ES-I3 (cell line): Measurements from ENCODE around the gene SH3BGRL2.

Experiments used
- H3K36me3 ChIP-seq: 2 replicates; pipeline ENCODE4 v1.6.1; 2013; ENCODE audit warnings: mild to moderate bottlenecking, low read length, control low read depth, moderate library complexity; ENCODE audit not compliant: insufficient read depth
- H3K4me1 ChIP-seq: 2 replicates; pipeline ENCODE4 v1.6.1; 2013; ENCODE audit warnings: mild to moderate bottlenecking, control low read depth, low read length; ENCODE audit not compliant: insufficient read depth
- H3K9ac ChIP-seq: 2 replicates; pipeline ENCODE4 v1.6.1; 2013; ENCODE audit warnings: low read depth, mild to moderate bottlenecking, low read length, moderate library complexity
- H3K9me3 ChIP-seq: 2 replicates; pipeline ENCODE4 v1.6.1; 2013; ENCODE audit warnings: mild to moderate bottlenecking, low read length, moderate library complexity; ENCODE audit not compliant: control insufficient read depth, insufficient read depth

Gene SH3BGRL2

DNA sequence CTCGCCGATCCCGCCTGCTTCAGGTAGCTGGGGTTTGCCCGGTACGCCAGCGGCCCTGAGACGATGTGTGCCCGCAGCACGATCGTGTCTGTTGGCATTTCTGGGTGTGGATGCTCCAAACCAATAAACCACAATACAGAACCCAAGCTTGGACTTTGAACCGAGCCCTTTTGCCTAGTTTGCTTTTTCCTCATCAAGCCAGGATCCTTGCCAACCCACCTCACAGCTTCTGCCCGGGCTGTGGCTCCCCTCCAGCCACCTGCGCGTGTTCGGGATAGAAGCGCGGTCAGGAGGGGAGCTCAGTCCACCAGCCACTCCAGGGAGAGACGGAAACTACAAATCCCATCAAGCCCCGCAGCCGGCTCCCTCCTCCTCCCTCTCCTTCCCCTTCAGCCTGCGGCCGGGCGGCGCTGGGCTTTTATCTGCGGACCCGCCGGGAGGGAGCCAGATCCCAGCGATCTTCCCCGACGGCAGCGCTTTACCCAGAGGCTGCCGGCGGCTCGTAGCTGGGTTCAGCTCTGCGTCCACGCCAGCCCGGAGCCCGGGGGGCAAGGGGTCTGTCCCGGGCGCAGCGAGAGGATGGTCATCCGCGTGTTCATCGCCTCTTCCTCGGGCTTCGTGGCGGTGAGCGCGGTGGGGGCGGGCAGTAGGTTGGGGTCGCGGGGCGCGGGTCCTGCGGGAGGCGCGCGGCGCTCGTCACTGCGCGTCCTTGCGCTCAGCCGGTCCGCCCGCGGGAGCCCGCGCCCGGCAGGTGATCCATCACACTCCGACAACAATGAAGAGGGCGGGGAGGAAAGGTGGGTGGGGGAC lies at the start of gene SH3BGRL2:
Gene SH3BGRL2, plus strand, starts transcription at position 447 of the 810 bp plus-strand sequence. Its CDS starts 133 bp downstream, at position 580.
- Histone ChIP-seq H3K9ac (peak within 1 kb of the TSS; percentile 93), H3K9me3 (no peaks in the 10 kb centered on the region), H3K4me1 (peaks cover 3% of the 10 kb centered on the region; the same call in 1 of the 2 replicates), H3K36me3 (no peaks in the 10 kb centered on the region)

- no peaks in the 10 kb centered on the region for H3K9me3 ChIP-seq
- H3K9ac ChIP-seq: no peak overlapping the region
- H3K4me1 ChIP-seq: no peaks in the 10 kb centered on the region
Measured at GRCh38 chr6:79584332-79584731, 46.8 kb upstream of the SH3BGRL2 start.

GRCh38 chr6:79586548-79586947 lies 44.6 kb upstream of the SH3BGRL2 start:
- Histone ChIP-seq H3K9me3 (no peaks in the 10 kb centered on the region), H3K4me1 (no peaks in the 10 kb centered on the region), H3K9ac (no peak overlapping the region), H3K36me3 (no peaks in the 10 kb centered on the region)

More at GRCh38 chr6:79584332-79584731, 46.8 kb upstream of the SH3BGRL2 start:
- no peaks in the 10 kb centered on the region for H3K36me3 ChIP-seq

DNA sequence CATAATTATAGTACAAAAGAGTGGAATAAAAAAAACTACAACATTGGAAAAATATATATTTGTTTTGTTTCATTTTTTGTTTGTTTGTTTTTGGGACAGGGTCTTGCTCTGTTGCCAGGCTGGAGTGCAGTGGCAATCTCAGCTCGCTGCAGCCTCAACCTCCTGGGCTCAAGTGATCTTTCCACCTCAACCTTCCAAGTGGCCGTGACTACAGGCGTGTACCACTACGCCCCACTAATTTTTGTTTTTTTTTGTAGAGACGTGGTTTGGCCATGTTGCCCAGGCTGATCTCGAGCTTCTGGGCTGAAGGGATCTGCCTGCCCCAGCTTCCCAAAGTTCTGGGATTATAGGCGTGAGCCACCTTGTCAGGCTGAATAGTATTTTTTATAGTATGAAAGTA lies 41.4 kb upstream of the SH3BGRL2 start:
- Histone ChIP-seq H3K9me3 (no peaks in the 10 kb centered on the region), H3K9ac (no peak overlapping the region), H3K4me1 (no peaks in the 10 kb centered on the region), H3K36me3 (no peaks in the 10 kb centered on the region)

DNA sequence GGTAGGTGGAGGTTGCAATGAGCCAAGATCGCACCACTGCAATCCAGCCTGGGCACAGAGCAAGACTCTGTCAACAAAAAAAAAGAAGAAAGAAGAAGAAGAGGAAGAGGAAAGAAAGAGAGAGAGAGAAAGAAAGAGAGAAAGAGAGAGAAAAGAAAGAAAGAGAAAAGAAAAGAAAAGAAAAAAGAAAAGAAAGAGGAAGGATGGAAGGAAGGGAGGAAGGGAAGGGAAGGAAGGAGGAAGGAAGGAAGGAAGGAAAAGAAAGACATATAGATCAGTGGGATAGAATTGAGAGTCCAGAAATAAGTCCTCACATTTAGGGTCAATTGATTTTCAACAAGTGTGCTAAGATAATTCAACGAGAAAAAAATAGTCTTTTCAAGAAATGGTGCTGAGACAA lies 34.0 kb upstream of the SH3BGRL2 start:
- Histone ChIP-seq H3K9me3 (no peaks in the 10 kb centered on the region; the same call in 1 of the 2 replicates), H3K36me3 (no peaks in the 10 kb centered on the region), H3K9ac (no peak overlapping the region), H3K4me1 (no peaks in the 10 kb centered on the region)

GRCh38 chr6:79598012-79598411 lies 33.1 kb upstream of the SH3BGRL2 start:
- H3K4me1 ChIP-seq: no peaks in the 10 kb centered on the region
- H3K9ac ChIP-seq: no peak overlapping the region
- H3K9me3 ChIP-seq: no peaks in the 10 kb centered on the region; the same call in 1 of the 2 replicates
- no peaks in the 10 kb centered on the region for H3K36me3 ChIP-seq

- H3K36me3 ChIP-seq: no peaks in the 10 kb centered on the region
- no peaks in the 10 kb centered on the region; the same call in 1 of the 2 replicates for H3K9me3 ChIP-seq
- H3K9ac ChIP-seq: no peak overlapping the region
- no peaks in the 10 kb centered on the region for H3K4me1 ChIP-seq
Measured at GRCh38 chr6:79599725-79600259, 31.3 kb upstream of the SH3BGRL2 start.

DNA sequence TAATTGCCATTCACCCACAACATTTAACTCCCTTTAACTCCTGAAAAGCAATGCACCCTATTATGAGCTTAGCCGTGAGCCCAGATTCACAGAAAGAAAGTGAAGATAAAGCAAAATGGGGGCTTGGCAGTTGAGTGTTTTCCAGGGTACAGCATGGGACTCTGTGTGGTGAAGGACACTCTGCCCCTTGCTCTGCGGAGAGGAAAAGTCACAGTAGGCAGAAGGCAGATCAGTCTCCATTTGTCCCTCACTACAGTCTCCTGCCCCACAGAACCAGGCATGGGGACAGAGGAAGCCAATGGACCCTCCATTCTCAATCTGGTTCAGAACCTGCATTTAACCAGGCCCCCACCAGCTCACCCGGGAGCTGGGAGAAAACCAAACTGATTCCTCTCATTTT lies 30.8 kb upstream of the SH3BGRL2 start:
- Histone ChIP-seq H3K9me3 (no peaks in the 10 kb centered on the region; the same call in 1 of the 2 replicates), H3K4me1 (no peaks in the 10 kb centered on the region), H3K9ac (no peak overlapping the region), H3K36me3 (no peaks in the 10 kb centered on the region)

GRCh38 chr6:79600812-79601609 lies 30.1 kb upstream of the SH3BGRL2 start:
- Histone ChIP-seq H3K4me1 (no peaks in the 10 kb centered on the region), H3K9me3 (no peaks in the 10 kb centered on the region; the same call in 1 of the 2 replicates), H3K9ac (no peak overlapping the region)

GRCh38 chr6:79602859-79603258 lies 28.3 kb upstream of the SH3BGRL2 start:
- no peaks in the 10 kb centered on the region; the same call in 1 of the 2 replicates for H3K9me3 ChIP-seq
- H3K4me1 ChIP-seq: no peaks in the 10 kb centered on the region
- H3K9ac ChIP-seq: no peak overlapping the region
- H3K36me3 ChIP-seq: no peaks in the 10 kb centered on the region

More at GRCh38 chr6:79600812-79601609, 30.1 kb upstream of the SH3BGRL2 start:
- no peaks in the 10 kb centered on the region for H3K36me3 ChIP-seq

DNA sequence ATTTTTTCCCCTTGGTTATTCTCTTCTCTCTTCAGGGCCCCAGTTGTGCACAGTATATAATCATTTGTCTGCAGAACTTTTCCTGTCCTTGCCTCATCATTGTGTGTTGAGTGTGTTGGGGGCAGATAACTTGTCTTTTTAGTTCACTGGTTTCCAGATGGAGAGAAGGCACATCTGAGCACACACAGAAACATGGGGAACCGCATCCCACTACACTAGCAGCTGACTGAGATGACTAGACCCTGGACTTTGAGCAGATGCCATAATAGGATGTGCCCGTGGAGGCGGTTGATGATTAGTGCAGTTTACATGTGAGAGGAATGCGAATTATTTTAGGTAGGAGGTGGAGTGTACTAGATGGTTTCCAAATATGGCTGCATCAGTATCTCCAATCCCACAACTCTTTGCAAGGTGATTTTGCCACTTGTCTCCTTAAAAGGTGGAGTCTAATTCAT lies 26.5 kb upstream of the SH3BGRL2 start:
- no peaks in the 10 kb centered on the region for H3K9me3 ChIP-seq
- no peaks in the 10 kb centered on the region for H3K4me1 ChIP-seq
- H3K36me3 ChIP-seq: no peaks in the 10 kb centered on the region
- H3K9ac ChIP-seq: no peak overlapping the region

DNA sequence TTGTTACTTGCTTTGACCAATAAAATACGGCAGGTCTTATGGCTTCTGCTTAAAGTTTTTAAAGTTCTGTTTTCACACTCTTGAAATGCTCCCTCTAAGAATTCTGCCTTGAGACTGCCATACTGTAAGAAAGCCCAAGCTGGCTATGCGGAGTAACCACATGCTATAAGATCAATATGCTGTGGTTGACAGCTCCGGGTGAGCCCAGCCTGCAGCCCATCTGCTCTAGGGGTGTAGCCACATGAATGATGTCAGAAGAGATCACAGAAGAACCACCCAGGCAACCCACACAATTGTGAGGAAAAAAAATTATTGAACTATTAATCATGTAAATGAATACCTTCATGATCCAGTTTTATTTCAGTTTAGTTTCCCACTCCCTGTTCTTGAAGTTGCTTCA lies 26.1 kb upstream of the SH3BGRL2 start:
- H3K4me1 ChIP-seq: no peaks in the 10 kb centered on the region
- no peak overlapping the region for H3K9ac ChIP-seq
- no peaks in the 10 kb centered on the region for H3K36me3 ChIP-seq
- H3K9me3 ChIP-seq: no peaks in the 10 kb centered on the region

GRCh38 chr6:79605968-79606764 lies 25.0 kb upstream of the SH3BGRL2 start:
- H3K36me3 ChIP-seq: no peaks in the 10 kb centered on the region
- no peaks in the 10 kb centered on the region for H3K9me3 ChIP-seq
- H3K4me1 ChIP-seq: no peaks in the 10 kb centered on the region
- H3K9ac ChIP-seq: no peak overlapping the region

DNA sequence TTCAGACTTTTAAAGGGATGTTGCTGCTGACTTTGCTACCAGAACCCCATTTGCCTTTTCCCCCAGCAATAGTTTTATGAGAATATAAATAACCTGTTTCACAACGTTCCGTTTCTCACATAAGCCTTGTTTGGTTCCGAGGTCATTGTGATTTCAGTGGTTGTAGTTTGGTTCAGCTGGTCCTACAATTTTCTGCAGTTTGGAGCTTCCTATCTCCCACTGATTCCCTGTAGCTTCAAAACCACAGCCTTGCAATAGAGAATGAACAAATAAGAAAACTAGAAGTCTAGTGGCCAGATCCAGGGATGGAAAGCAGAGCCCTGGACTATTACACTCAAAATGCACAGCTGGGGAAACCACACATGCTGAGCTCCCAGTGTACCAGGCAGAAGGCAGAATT lies 24.1 kb upstream of the SH3BGRL2 start:
- Histone ChIP-seq H3K9me3 (no peaks in the 10 kb centered on the region), H3K36me3 (no peaks in the 10 kb centered on the region), H3K4me1 (no peaks in the 10 kb centered on the region), H3K9ac (no peak overlapping the region)
